OCI-LY7 (cell line): ENCODE measurements around the gene SCARB2. TPM values are rescaled to one million over a fixed set of nuclear protein-coding genes. Genes with fewer than 3 reads are reported as not detected.

ENCODE experiments used
- BruUV-seq: library from RNA; stranded (reverse); fragments of 400-500 nt; replicated peaks from 2 replicates; lab custom pipeline; 2021; lab: Mats Ljungman, UMichigan
- CTCF ChIA-PET: fragments of 300-600 bp; sonication (Branson Sonifier 250); formaldehyde crosslinking; loops from one replicate; lab custom pipeline; 2022; ENCODE audit warnings: antibody characterized with exemption; ENCODE audit not compliant: unreplicated experiment; lab: Charles Lee
- POLR2A ChIA-PET: fragments of 300-600 bp; sonication (Branson Sonifier 250); formaldehyde crosslinking; loops from one replicate; lab custom pipeline; 2022; ENCODE audit warnings: antibody characterized with exemption; lab: Charles Lee
- DNase-seq: peaks from one replicate; pipeline ENCODE4 v3.0.0-alpha.2; 2015; ENCODE audit warnings: low spot score
- H2AFZ ChIP-seq: fragments of 200-600 bp; sonication (generic), shearing (Covaris generic); 2 replicates; pipeline ENCODE4 v1.6.1; 2014; ENCODE audit warnings: mild to moderate bottlenecking, antibody characterized with exemption, low read length, moderate library complexity
- H3K27ac ChIP-seq: fragments of 200-600 bp; sonication (generic); 2 replicates; pipeline ENCODE4 v1.5.1; 2014; ENCODE audit warnings: mixed run types, low read depth, mild to moderate bottlenecking, moderate library complexity, low read length, inconsistent platforms; ENCODE audit not compliant: poor library complexity, severe bottlenecking
- H3K36me3 ChIP-seq: fragments of 200-600 bp; sonication (generic); 2 replicates; pipeline ENCODE4 v1.6.1; 2014; ENCODE audit warnings: mild to moderate bottlenecking, antibody characterized with exemption, low read length, moderate library complexity, mixed read lengths; ENCODE audit not compliant: insufficient read depth
- H3K4me1 ChIP-seq: fragments of 200-600 bp; sonication (generic); 2 replicates; pipeline ENCODE4 v1.5.1; 2014; ENCODE audit warnings: mild to moderate bottlenecking, low read length; ENCODE audit not compliant: insufficient read depth, poor library complexity, severe bottlenecking
- H3K4me2 ChIP-seq: fragments of 200-600 bp; sonication (generic); 2 replicates; pipeline ENCODE4 v1.6.1; 2014; ENCODE audit warnings: mild to moderate bottlenecking, low read length
- H3K4me3 ChIP-seq: fragments of 200-600 bp; sonication (generic); 2 replicates; pipeline ENCODE4 v1.5.1; 2014; ENCODE audit warnings: mild to moderate bottlenecking, low read depth, low read length; ENCODE audit not compliant: poor library complexity, severe bottlenecking
- H3K79me2 ChIP-seq: fragments of 200-600 bp; sonication (generic); 2 replicates; pipeline ENCODE4 v1.6.1; 2016; ENCODE audit warnings: low read depth, mild to moderate bottlenecking, low read length, moderate library complexity, mixed read lengths; ENCODE audit not compliant: insufficient read depth
- H3K9me2 ChIP-seq: fragments of 200-600 bp; sonication (generic); 2 replicates; pipeline ENCODE4 v1.6.1; 2016; ENCODE audit warnings: mild to moderate bottlenecking, low read length, mixed read lengths; ENCODE audit not compliant: insufficient read depth
- H3K9me3 ChIP-seq: fragments of 200-600 bp; sonication (generic); 2 replicates; pipeline ENCODE4 v1.6.1; 2014; ENCODE audit warnings: mild to moderate bottlenecking, mixed run types, low read length, mixed read lengths
- H4K20me1 ChIP-seq: fragments of 200-600 bp; sonication (generic); 2 replicates; pipeline ENCODE4 v1.6.1; 2014; ENCODE audit warnings: mild to moderate bottlenecking, antibody characterized with exemption, low read length, moderate library complexity, mixed read lengths; ENCODE audit not compliant: insufficient read depth
- EZH2phosphoT487 ChIP-seq: fragments of 200-600 bp; sonication (generic); IDR thresholded peaks from 2 replicates; pipeline ENCODE4 v1.6.1; 2018; ENCODE audit warnings: low read depth, borderline replicate concordance, mild to moderate bottlenecking, mixed run types, antibody characterized with exemption, low read length, moderate library complexity, mixed read lengths
- intact Hi-C: fragments of 100-400 bp; cut with micrococcal nuclease; formaldehyde crosslinking; loops from one replicate; pipeline ENCODE4 v1.10.0; 2022; ENCODE audit not compliant: unreplicated experiment
- total RNA-seq, 2 experiments: library from RNA; depleted of rRNA in 1 of 2; stranded (reverse); fragments of >200 nt in 1 of 2; shearing (Covaris generic) in 1 of 2; gene quantifications; 2 replicates each; pipeline ENCODE4 v1.2.3, GENCODE V29; 2014 to 2022
- TF ChIP-seq, protein P1 (sequence below): fragments of 200-600 bp; sonication (generic); conservative IDR thresholded peaks from 2 replicates; pipeline ENCODE4 v1.5.1; 2014; ENCODE audit warnings: mild to moderate bottlenecking, antibody characterized with exemption, low read length, moderate library complexity, mixed read lengths

SCARB2 gene
- total RNA-seq, 2 experiments from 2014 or later, result 1.1 TPM; not detected in 1

DNA sequence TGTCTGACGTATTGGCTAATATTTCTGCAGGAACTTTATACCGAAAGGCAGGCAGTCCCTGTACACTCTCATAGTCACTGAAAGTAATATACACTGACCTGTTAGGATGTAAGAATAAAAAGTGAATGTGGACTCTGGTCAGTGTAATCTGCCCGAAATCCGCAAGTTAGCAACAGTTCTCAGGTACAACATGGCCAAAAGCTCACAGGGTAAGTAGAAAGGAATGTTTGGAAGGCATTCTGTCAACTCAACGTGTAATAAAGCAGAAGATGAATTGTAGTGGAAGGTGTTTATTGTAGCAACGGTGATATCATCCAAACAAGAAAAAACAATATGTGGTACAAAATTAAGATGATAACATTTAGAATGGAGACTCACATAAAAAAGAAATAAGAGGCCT, 39.4 kb downstream of the SCARB2 start:
- Histone ChIP-seq H3K4me1 (no peaks in the 10 kb centered on the region), H3K9me2 (no peaks in the 10 kb centered on the region), H4K20me1 (no peaks in the 10 kb centered on the region), H3K27ac (no peak overlapping the region), H3K9me3 (no peaks in the 10 kb centered on the region), H3K4me2 (no peak overlapping the region), H3K36me3 (no peaks in the 10 kb centered on the region), H2AFZ (no peak overlapping the region), H3K79me2 (no peaks in the 10 kb centered on the region), H3K4me3 (no peak overlapping the region)
- BruUV-seq, result no TSS peak
- ChIA-PET POLR2A (interaction anchor here (0.6 kb wide), 1 partner anchor 202 kb away, joined by 3 read pairs; no protein-coding TSS in a partner anchor), CTCF (no interaction called here)
- DNase-seq, result no peak
- intact Hi-C loops, result no loop called here
- TF ChIP-seq EZH2phosphoT487, result no peak
- TF ChIP-seq, protein P1, sequence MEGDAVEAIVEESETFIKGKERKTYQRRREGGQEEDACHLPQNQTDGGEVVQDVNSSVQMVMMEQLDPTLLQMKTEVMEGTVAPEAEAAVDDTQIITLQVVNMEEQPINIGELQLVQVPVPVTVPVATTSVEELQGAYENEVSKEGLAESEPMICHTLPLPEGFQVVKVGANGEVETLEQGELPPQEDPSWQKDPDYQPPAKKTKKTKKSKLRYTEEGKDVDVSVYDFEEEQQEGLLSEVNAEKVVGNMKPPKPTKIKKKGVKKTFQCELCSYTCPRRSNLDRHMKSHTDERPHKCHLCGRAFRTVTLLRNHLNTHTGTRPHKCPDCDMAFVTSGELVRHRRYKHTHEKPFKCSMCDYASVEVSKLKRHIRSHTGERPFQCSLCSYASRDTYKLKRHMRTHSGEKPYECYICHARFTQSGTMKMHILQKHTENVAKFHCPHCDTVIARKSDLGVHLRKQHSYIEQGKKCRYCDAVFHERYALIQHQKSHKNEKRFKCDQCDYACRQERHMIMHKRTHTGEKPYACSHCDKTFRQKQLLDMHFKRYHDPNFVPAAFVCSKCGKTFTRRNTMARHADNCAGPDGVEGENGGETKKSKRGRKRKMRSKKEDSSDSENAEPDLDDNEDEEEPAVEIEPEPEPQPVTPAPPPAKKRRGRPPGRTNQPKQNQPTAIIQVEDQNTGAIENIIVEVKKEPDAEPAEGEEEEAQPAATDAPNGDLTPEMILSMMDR, result no peak

DNA sequence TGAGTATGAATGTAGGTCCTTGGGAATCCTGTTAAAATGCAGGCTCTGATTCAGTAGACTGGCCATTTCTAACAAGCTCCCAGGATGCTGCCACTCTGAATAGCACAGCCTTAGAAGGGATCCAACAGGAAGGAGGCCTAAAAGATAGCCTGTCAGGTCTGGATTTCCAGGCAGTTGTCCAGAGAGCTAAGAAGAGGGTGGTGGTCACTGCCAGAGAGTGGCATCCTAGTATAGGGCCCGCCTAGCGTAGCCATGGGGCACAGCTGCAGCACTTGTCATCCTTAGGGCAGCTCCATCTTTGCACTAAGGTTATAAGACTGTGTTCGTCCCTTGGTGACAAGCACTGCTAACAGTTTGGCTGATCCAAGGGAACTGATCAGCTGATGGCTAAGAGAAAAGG, 44.9 kb downstream of the SCARB2 start:
- TF ChIP-seq, protein P1, result no peak
- no peak for TF ChIP-seq EZH2phosphoT487
- H3K36me3 ChIP-seq, result no peaks in the 10 kb centered on the region

GRCh38 chr4:76166480-76166879, 47.1 kb downstream of the SCARB2 start:
- POLR2A ChIA-PET, result no interaction called here

More for the DNA sequence above, 44.9 kb downstream of the SCARB2 start:
- ChIA-PET CTCF (no interaction called here), POLR2A (interaction anchor here (0.7 kb wide), 1 partner anchor 83 kb away, joined by 3 read pairs; no protein-coding TSS in a partner anchor)
- Histone ChIP-seq H3K4me1 (no peaks in the 10 kb centered on the region), H3K4me3 (no peak overlapping the region), H4K20me1 (no peaks in the 10 kb centered on the region), H2AFZ (no peak overlapping the region), H3K9me2 (no peaks in the 10 kb centered on the region), H3K9me3 (no peaks in the 10 kb centered on the region), H3K27ac (no peak overlapping the region), H3K79me2 (no peaks in the 10 kb centered on the region), H3K4me2 (no peak overlapping the region)
- DNase-seq, result no peak
- BruUV-seq, result no TSS peak
- intact Hi-C loops, result no loop called here

More at GRCh38 chr4:76166480-76166879, 47.1 kb downstream of the SCARB2 start:
- no peak overlapping the region for H3K4me2 ChIP-seq
- no peaks in the 10 kb centered on the region for H3K79me2 ChIP-seq
- no peak for TF ChIP-seq EZH2phosphoT487
- TF ChIP-seq, protein P1, result no peak
- H3K9me2 ChIP-seq, result no peaks in the 10 kb centered on the region
- H3K9me3 ChIP-seq, result no peaks in the 10 kb centered on the region
- BruUV-seq, result no TSS peak
- no peak overlapping the region for H3K4me3 ChIP-seq
- H3K4me1 ChIP-seq, result no peaks in the 10 kb centered on the region
- H4K20me1 ChIP-seq, result no peaks in the 10 kb centered on the region
- DNase-seq, result no peak
- H3K36me3 ChIP-seq, result no peaks in the 10 kb centered on the region
- intact Hi-C loops, result no loop called here
- H3K27ac ChIP-seq, result no peak overlapping the region
- H2AFZ ChIP-seq, result no peak overlapping the region
- CTCF ChIA-PET, result no interaction called here
